Ascending aorta (tissue), 2 donors: ENCODE data around the gene PIEZO1. TPM values are rescaled to one million over a fixed set of nuclear protein-coding genes. Genes with fewer than 3 reads are reported as not detected.

Experiments used
- DNase-seq, 2 donors: peaks; one replicate each; pipeline ENCODE4 v3.0.0-alpha.2; 2019; ENCODE audit warnings: low spot score in 2 of 2
- H3K27ac ChIP-seq, 2 donors: fragments of 200-600 bp; sonication (generic); one replicate each; pipeline ENCODE4 v1.5.1; 2016 to 2017; ENCODE audit warnings: mild to moderate bottlenecking in 1 of 2
- H3K27me3 ChIP-seq: fragments of 200-600 bp; sonication (generic); one replicate; pipeline ENCODE4 v1.5.1; 2017
- H3K36me3 ChIP-seq, 2 donors: fragments of 200-600 bp; sonication (generic); one replicate each; pipeline ENCODE4 v1.5.1; 2016
- H3K4me1 ChIP-seq, 2 donors: fragments of 200-600 bp; sonication (generic); one replicate each; pipeline ENCODE4 v1.5.1; 2016 to 2017; ENCODE audit warnings: mild to moderate bottlenecking in 1 of 2
- H3K4me3 ChIP-seq, 2 donors: fragments of 200-600 bp; sonication (generic); one replicate each; pipeline ENCODE4 v1.5.1; 2016 to 2017; ENCODE audit warnings: mild to moderate bottlenecking in 1 of 2
- H3K9me3 ChIP-seq, 2 donors: fragments of 200-600 bp; sonication (generic); one replicate each; pipeline ENCODE4 v1.5.1; 2016
- CTCF ChIP-seq, 3 experiments: fragments of 200-600 bp in 2 of 3; fragments of 450-650 bp in 1 of 3; sonication (generic) in 2 of 3; IDR thresholded peaks; one replicate each; pipeline ENCODE4 v1.5.1; 2016 to 2019; ENCODE audit warnings: antibody characterized with exemption in 3 of 3, mild to moderate bottlenecking in 1 of 3, moderate library complexity in 1 of 3
- intact Hi-C: fragments of 100-400 bp; cut with DNase I; formaldehyde crosslinking; loops from one replicate; pipeline ENCODE4 v1.15.1; 2023
- total RNA-seq: library from RNA; depleted of rRNA; stranded (reverse); fragments of >200 nt; gene quantifications from one replicate; pipeline ENCODE4 v1.1.0, GENCODE V29; 2016

The PIEZO1 gene
- total RNA-seq, 1 donor from 2014 or later, result 428 TPM

- Histone ChIP-seq H3K36me3 (peaks cover 0 to 6% of the 10 kb centered on the region in 2 donors), H3K27me3 (no peaks in the 10 kb centered on the region), H3K27ac (no peak overlapping the region), H3K4me3 (no peak overlapping the region), H3K4me1 (peaks cover 6 to 9% of the 10 kb centered on the region in 2 donors), H3K9me3 (no peaks in the 10 kb centered on the region)
- TF ChIP-seq CTCF (IDR thresholded peaks at IDR 0.05), result no peak
- DNase-seq, result no peak
- intact Hi-C loops, result no loop called here
These were observed 37.3 kb downstream of the PIEZO1 start for GRCh38 chr16:88747588-88748301.

GRCh38 chr16:88746506-88746905 lies 38.5 kb downstream of the PIEZO1 start:
- Histone ChIP-seq H3K27me3 (no peaks in the 10 kb centered on the region), H3K4me3 (no peak overlapping the region), H3K9me3 (no peaks in the 10 kb centered on the region), H3K27ac (peak overlapping the region in 1 of 2 donors; percentile 55), H3K4me1 (peaks cover 6 to 9% of the 10 kb centered on the region in 2 donors), H3K36me3 (peaks cover 0 to 7% of the 10 kb centered on the region in 2 donors)
- DNase-seq, result no peak
- intact Hi-C loops, result no loop called here
- no peak for TF ChIP-seq CTCF (IDR thresholded peaks at IDR 0.05)

- Histone ChIP-seq H3K4me1 (peaks cover 6 to 9% of the 10 kb centered on the region in 2 donors), H3K36me3 (peaks cover 15 to 20% of the 10 kb centered on the region in 2 donors), H3K27me3 (no peaks in the 10 kb centered on the region), H3K27ac (no peak overlapping the region), H3K4me3 (no peak overlapping the region), H3K9me3 (no peaks in the 10 kb centered on the region)
- DNase-seq, result no peak
- TF ChIP-seq CTCF (IDR thresholded peaks at IDR 0.05), result no peak
- intact Hi-C loops, result no loop called here
These were observed 40.2 kb downstream of the PIEZO1 start for GRCh38 chr16:88744577-88745521.

DNA sequence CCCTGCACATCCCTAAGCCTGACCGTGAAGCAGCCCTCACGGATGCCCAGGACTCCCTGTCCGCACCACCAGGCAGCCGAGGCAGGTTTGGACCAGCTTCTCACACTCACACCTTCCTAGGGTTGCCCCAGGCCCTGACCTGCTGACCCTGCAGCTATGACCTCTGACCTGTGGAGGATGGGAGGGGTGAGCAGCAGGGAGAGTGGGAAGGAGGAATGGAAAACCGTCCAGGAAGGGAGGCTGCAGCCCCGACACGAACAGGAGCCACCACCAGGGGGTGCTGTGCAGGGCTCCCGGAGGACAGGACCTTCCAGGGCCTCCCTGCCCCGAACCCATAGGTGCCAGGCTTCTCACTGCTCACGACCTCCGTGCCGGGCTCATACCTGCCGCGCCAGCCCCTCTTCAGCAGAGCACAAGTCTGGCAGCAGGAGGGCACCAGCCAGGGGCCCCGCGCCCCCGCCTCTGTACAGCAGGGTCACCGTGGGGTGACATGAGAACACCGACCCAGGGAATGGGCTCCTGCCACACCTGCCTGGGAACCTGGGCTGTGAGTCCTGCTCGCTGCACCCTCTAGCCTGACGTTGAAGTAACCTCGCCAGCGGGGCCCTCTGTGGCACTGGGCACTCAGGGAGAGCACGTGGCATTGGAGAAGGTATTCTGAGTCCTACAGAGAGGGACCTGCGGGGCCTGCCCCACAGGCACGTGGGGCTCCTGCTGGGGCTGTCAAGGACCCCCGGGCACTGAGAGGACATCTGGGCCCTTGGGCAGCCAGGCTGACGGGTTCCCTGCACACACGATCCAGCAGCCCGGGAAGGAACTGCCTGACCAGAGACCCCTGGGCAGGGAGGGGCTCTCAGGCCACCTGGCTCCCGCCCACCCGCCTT lies 41.1 kb downstream of the PIEZO1 start:
- TF ChIP-seq CTCF (IDR thresholded peaks at IDR 0.05), result peak; percentile 79 to 83 (median 80)
- Histone ChIP-seq H3K27ac (no peak overlapping the region), H3K9me3 (no peaks in the 10 kb centered on the region), H3K4me3 (no peak overlapping the region), H3K27me3 (no peaks in the 10 kb centered on the region), H3K4me1 (peaks cover 6 to 9% of the 10 kb centered on the region in 2 donors), H3K36me3 (peaks cover 16 to 20% of the 10 kb centered on the region in 2 donors)
- peak in 1 of 2 donors; percentile 86 for DNase-seq
- intact Hi-C loops, result loop anchor here (1.0 kb wide), 1 partner anchor 41 kb away; the partner anchor contains the start of gene PIEZO1
